Measurements from ENCODE around the gene PROCA1. TPM values are rescaled to one million over a fixed set of nuclear protein-coding genes. Genes with fewer than 3 reads are reported as not detected.

The PROCA1 gene
- total and polyA plus RNA-seq, 9 of the 15 experiments (the other 6 are each of a cell fraction or from before 2014, with no cell fraction given) = 0.78 to 16.2 (median 5.6) TPM

GRCh38 chr17:28667870-28668269 lies 43.8 kb downstream of the PROCA1 start:
- ChIA-PET CTCF (ENCODE audit: low intra/inter-chr PET ratio) (no interaction called here), POLR2A (interaction anchor here (0.6 to 6.9 kb wide), 10 partner anchors 12 to 416 kb away, joined by 3 to 56 read pairs (median 4); partner anchors contain the start of genes ALDOC, PROCA1 and RPL23A)
- Histone ChIP-seq H3K4me1 (replicated peaks in 1 of 2; ENCODE audit: control insufficient read depth in 2 of 2, insufficient read depth in 2 of 2, low read length in 2 of 2) (peaks cover 4 to 5% of the 10 kb centered on the region in 2 experiments; a peak in 2 of 5 replicates), H3K79me2 (ENCODE audit: control insufficient read depth, insufficient read depth, low read length) (peaks cover 61% of the 10 kb centered on the region), H2AFZ (ENCODE audit: low read depth, low read length) (no peak overlapping the region), H3K4me2 (ENCODE audit: insufficient read depth, low read length) (no peak overlapping the region), H3K27me3 (ENCODE audit: control insufficient read depth in 2 of 2, insufficient read depth in 2 of 2, low read length in 2 of 2) (no peaks in the 10 kb centered on the region), H4K20me1 (replicated peaks; ENCODE audit: control insufficient read depth, insufficient read depth, low read length) (peaks cover 7% of the 10 kb centered on the region; the same call in 1 of the 2 replicates), H3K27ac (ENCODE audit: extremely low read depth, low read depth, low read length) (no peak overlapping the region), H3K9ac (ENCODE audit: insufficient read depth in 1 of 2, low read depth in 2 of 2, low read length in 2 of 2) (no peak overlapping the region), H3K9me3 (replicated peaks; ENCODE audit: control insufficient read depth, insufficient read depth, low read depth, low read length) (no peaks in the 10 kb centered on the region), H3K4me3 (no peak overlapping the region), H3K9me1 (ENCODE audit: control insufficient read depth, insufficient read depth, low read length) (peaks cover 4% of the 10 kb centered on the region), H3K36me3 (ENCODE audit: control insufficient read depth, insufficient read depth, low read length) (peaks cover 87% of the 10 kb centered on the region)
- DNase-seq (ENCODE audit: extremely low read depth in 1 of 4, low spot score in 3 of 4) = no peak
- TF ChIP-seq JUNB (CRISPR knock-in tag; conservative IDR thresholded peaks at IDR 0.05) (no peak), MEF2A (IDR thresholded peaks at IDR 0.05; ENCODE audit: control insufficient read depth, low read depth, low read length) (no peak), KLF16 (IDR thresholded peaks at IDR 0.05) (no peak), DDX20 (tag; IDR thresholded peaks at IDR 0.05; ENCODE audit: low read depth) (no peak), MITF (IDR thresholded peaks at IDR 0.05) (no peak), ZKSCAN3 (CRISPR knock-in tag; IDR thresholded peaks at IDR 0.05) (no peak), AFF1 (IDR thresholded peaks at IDR 0.05; ENCODE audit: low read depth in 1 of 2, partially characterized antibody in 2 of 2) (no peak), ZNF444 (CRISPR knock-in tag; IDR thresholded peaks at IDR 0.05) (no peak)
- TF ChIP-seq, protein P1, sequence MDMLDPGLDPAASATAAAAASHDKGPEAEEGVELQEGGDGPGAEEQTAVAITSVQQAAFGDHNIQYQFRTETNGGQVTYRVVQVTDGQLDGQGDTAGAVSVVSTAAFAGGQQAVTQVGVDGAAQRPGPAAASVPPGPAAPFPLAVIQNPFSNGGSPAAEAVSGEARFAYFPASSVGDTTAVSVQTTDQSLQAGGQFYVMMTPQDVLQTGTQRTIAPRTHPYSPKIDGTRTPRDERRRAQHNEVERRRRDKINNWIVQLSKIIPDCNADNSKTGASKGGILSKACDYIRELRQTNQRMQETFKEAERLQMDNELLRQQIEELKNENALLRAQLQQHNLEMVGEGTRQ (CRISPR knock-in tag; IDR thresholded peaks at IDR 0.05) = no peak
- TF ChIP-seq, protein P2, sequence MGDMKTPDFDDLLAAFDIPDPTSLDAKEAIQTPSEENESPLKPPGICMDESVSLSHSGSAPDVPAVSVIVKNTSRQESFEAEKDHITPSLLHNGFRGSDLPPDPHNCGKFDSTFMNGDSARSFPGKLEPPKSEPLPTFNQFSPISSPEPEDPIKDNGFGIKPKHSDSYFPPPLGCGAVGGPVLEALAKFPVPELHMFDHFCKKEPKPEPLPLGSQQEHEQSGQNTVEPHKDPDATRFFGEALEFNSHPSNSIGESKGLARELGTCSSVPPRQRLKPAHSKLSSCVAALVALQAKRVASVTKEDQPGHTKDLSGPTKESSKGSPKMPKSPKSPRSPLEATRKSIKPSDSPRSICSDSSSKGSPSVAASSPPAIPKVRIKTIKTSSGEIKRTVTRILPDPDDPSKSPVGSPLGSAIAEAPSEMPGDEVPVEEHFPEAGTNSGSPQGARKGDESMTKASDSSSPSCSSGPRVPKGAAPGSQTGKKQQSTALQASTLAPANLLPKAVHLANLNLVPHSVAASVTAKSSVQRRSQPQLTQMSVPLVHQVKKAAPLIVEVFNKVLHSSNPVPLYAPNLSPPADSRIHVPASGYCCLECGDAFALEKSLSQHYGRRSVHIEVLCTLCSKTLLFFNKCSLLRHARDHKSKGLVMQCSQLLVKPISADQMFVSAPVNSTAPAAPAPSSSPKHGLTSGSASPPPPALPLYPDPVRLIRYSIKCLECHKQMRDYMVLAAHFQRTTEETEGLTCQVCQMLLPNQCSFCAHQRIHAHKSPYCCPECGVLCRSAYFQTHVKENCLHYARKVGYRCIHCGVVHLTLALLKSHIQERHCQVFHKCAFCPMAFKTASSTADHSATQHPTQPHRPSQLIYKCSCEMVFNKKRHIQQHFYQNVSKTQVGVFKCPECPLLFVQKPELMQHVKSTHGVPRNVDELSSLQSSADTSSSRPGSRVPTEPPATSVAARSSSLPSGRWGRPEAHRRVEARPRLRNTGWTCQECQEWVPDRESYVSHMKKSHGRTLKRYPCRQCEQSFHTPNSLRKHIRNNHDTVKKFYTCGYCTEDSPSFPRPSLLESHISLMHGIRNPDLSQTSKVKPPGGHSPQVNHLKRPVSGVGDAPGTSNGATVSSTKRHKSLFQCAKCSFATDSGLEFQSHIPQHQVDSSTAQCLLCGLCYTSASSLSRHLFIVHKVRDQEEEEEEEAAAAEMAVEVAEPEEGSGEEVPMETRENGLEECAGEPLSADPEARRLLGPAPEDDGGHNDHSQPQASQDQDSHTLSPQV (IDR thresholded peaks at IDR 0.05) = no peak
- peak; percentile 29; the same call in 1 of the 3 replicates for ATAC-seq
- FAIRE-seq = no peak
- intact Hi-C loops (cut with micrococcal nuclease) = no loop called here
- WGBS (ENCODE audit: insufficient coverage, low coverage, missing lambda C conversion rate) = 80% methylated on average over 1 of the region's 1 CpG
- in situ Hi-C loops (cut with MboI) = no loop called here
- no TSS peak for BruUV-seq (replicated peaks)
